HG03039 (cell line): Measurements from ENCODE around the gene SARDH.
"Not testable (repeated sequence)": the region's sequence is repeated elsewhere in the genome, so short reads cannot be mapped to it uniquely, and the experiment has no call there.

ENCODE experiments used
- ATAC-seq: cut with Tn5 transposase; IDR thresholded peaks from one replicate; pipeline ENCODE4 v1.9.1; 2021; ENCODE audit warnings: mild to moderate bottlenecking, moderate library complexity; ENCODE audit not compliant: unreplicated experiment

The SARDH gene

DNA sequence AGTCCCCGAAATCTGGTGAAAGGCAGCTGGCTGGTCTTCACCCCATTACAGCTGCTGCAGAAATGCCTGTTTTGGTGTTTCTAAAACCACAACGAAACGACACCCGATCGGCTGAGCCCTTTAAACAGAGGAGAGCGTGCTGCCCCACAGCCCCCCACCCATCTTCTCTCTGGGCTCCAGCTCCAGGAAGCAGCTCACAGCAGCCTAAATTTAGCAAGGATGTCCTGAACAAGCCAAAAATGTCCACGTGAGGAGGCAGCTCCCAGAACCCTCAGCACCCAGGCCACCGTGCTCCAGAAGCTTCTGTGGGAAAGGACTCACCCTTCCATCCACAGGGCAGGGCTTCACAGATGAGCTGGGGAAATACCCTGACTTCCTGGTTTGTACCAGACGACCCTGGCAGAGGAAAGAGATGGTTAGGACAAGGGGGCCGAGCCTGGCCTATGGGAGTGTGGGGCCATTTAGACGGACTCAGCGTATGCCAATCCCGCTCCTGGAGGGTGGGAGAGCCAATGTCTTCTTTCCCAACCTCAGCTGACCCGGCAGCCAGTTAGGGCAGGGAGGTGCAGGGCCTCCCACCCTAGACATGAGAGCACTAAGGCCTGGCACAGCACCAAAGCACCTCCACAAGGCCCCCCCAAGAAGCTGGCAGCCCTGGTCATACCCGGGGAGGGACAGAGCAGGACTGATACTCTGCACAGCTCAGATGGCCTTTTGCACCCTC, 39.1 kb upstream of the SARDH start:
- ATAC-seq = no peak

- no peak for ATAC-seq
These were observed 38.1 kb upstream of the SARDH start for GRCh38 chr9:133775951-133776905.

- no peak for ATAC-seq
These were observed 37.1 kb upstream of the SARDH start for GRCh38 chr9:133775291-133775690.

DNA sequence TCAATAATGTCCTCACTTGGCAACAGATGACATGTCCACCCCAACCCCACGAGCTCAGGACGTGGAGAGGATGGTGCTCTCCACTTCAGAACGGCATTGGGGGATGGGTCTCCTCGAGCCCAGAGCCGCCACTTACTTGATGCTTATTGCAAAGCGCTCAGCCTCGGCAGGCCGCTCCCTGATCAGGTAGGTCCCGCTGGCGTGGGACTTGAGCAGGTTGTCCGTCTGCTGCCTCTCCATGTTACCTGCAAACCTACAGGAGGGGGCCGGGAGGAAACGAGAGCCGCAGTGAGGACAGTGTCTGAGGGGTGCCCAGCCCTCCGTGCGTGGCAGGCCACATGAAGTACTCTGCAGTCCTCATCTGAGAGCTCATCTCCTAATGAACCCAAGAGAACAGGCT, 36.6 kb upstream of the SARDH start:
- no peak for ATAC-seq

GRCh38 chr9:133773889-133774655, 35.9 kb upstream of the SARDH start:
- ATAC-seq = no peak

GRCh38 chr9:133772581-133772980, 34.4 kb upstream of the SARDH start:
- ATAC-seq = no peak

- ATAC-seq = no peak
These were observed 33.6 kb upstream of the SARDH start for GRCh38 chr9:133771486-133772482.

DNA sequence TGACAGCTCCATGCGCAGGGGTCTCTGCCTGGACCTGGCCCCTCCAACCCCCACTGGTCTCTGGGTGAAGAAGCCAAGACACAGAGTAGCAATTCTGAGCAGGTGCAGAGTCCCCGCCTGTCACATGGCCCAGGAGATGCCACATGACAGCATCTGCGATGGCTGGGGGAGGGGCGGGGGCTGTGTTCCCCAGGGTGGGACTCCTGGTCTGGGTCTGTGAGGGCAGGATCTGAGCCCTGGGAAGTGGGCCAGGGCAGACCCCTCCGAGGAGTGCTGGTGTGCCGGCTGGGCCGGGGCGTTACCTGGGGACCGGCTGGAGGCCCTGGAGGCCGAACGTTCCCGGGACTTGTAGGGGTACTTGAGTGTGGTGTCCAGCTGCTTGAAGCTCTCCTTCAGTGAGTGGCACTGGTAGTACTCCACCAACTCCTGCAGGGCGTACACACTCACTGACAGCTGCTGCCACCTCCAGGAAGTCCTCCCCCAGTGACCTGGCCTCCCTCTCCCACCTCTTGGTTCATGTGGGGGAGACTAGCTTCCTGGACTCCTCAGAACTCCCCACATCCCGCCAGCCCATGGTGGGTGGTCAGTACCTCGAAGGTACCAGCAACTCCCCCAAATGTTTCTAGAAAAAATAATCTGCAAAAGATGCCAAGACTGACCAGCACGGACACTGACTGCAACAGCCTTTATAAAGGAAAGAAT, 32.1 kb upstream of the SARDH start:
- ATAC-seq = no peak

DNA sequence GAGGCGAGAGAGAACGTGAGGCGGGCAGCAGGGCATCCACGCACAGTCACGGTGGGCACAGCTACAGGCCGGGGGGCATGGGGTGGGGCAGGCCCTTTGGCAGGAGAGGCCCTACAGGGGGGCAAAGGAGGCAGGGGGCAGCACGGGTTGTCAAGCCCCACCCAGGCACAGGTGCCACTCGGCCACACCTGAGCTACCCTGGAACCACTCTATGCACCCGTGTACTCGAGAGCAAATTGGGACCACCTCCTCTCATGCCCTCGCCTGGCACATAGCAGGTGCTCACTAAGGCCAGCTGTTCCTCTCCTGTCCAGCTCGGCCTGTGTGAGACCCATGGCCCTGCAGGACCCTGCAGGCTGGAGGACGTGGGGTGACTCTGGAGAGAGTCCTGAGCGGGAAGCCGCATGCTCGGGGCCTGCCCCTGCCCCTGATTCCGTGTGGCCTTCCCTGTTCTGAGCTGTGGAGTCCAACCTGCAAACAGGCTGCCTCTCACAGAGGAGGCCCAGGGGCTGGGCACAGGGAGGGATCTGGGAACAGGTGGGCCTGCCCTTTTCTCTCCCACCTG, 31.4 kb upstream of the SARDH start:
- no peak for ATAC-seq

- no peak for ATAC-seq
These were observed 30.8 kb upstream of the SARDH start for GRCh38 chr9:133768859-133769510.

GRCh38 chr9:133768371-133768858, 30.3 kb upstream of the SARDH start:
- no peak for ATAC-seq

GRCh38 chr9:133767625-133768024, 29.5 kb upstream of the SARDH start:
- ATAC-seq = no peak

- no peak for ATAC-seq
These were observed 28.9 kb upstream of the SARDH start for GRCh38 chr9:133767008-133767407.

GRCh38 chr9:133766234-133766633, 28.1 kb upstream of the SARDH start:
- not testable (repeated sequence) for ATAC-seq

DNA sequence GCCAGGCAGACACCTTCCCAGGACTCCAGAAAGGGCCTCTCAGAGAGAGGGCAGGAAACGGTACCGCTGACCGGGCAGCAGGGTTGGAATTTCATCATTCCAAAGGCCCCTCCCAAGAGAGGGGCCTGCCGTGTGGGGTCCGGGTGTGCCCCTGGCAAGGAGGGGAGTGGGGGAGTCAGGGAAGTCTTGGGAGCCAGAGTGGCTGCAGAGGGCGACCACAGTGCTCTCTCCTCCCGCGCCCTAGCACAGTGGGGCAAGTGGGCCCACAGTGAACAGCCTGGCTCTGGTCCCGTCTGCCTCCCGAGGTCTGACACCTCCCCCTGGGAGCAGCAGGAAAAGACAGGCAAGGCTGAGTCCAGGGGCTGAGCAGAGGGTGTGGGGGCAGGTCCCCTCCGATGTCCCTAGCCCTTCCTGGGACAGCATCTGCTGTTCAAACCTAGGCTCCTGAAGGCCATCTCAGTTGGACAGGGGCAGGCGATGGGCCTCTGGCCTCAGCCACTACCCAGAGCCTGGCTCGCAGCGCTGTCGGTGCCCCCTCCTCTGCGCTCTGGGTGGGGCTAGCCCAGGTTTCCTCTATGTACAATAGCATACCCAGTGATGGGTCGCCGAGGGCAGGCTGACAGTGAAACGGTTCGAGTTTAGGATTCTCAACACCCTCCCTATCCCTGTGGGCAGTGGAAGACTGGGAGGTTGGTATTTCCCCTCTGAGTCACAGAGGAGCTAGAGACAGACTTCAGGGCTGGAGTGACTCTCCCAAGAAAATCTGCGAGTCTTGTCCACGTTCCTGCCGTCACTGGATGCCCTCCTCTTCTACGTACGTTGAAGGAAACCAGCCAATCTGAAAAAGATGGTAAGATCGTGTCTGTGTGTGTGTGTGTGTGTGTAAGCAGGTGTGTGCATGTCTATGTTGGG, 25.4 kb upstream of the SARDH start:
- no peak for ATAC-seq

DNA sequence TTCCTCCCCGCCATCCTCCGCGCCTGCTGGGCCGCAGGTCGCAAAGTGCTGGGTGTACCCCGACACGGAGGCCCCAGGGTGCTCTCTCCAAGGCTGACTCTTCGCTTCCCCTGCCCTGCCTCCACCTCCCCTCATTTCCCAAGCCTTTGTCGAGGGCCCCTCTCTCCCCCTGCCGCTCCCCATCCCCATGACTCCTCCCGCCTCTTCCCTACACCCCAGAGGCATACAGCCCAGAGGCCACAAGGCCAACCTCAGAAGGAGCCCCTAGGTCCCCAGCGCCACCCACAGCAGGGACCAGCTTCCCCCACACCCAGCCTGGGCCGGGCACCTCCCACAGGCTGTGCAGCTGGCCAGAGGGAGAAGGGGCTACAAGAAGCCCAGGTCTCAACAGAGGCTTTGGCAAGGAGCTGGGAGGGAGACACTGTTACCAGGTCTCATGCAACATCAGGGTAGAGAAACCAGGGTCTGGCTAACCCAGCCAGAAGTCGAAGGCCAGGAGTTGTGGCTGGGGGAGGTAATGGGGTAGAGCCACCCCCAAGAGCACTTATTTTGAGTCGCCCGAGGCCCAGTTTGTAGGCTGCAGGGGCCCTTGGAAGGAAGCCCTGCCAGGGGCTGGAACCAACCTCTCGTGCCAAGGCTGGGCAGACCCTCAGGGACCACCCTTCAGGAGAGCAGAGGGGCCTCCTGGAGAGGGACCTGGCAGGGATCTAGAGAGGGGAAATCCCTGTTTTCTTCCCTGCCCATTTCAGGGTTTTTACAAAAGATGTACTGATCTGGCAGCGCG, 24.5 kb upstream of the SARDH start:
- ATAC-seq = no peak
